OCI-LY7 (cell line): Measurements from ENCODE around the gene GNB5. TPM values are rescaled to one million over a fixed set of nuclear protein-coding genes. Genes with fewer than 3 reads are reported as not detected.
"Not testable (repeated sequence)": the region's sequence is repeated elsewhere in the genome, so short reads cannot be mapped to it uniquely, and the experiment has no call there.

Source experiments
- BruUV-seq: library from RNA; stranded (reverse); fragments of 400-500 nt; replicated peaks from 2 replicates; lab custom pipeline; 2021; lab: Mats Ljungman, UMichigan
- CTCF ChIA-PET: fragments of 300-600 bp; sonication (Branson Sonifier 250); formaldehyde crosslinking; loops from one replicate; lab custom pipeline; 2022; ENCODE audit warnings: antibody characterized with exemption; ENCODE audit not compliant: unreplicated experiment; lab: Charles Lee
- POLR2A ChIA-PET: fragments of 300-600 bp; sonication (Branson Sonifier 250); formaldehyde crosslinking; loops from one replicate; lab custom pipeline; 2022; ENCODE audit warnings: antibody characterized with exemption; lab: Charles Lee
- DNase-seq: peaks from one replicate; pipeline ENCODE4 v3.0.0-alpha.2; 2015; ENCODE audit warnings: low spot score
- H2AFZ ChIP-seq: fragments of 200-600 bp; sonication (generic), shearing (Covaris generic); 2 replicates; pipeline ENCODE4 v1.6.1; 2014; ENCODE audit warnings: mild to moderate bottlenecking, antibody characterized with exemption, low read length, moderate library complexity
- H3K27ac ChIP-seq: fragments of 200-600 bp; sonication (generic); 2 replicates; pipeline ENCODE4 v1.5.1; 2014; ENCODE audit warnings: mixed run types, low read depth, mild to moderate bottlenecking, moderate library complexity, low read length, inconsistent platforms; ENCODE audit not compliant: poor library complexity, severe bottlenecking
- H3K36me3 ChIP-seq: fragments of 200-600 bp; sonication (generic); 2 replicates; pipeline ENCODE4 v1.6.1; 2014; ENCODE audit warnings: mild to moderate bottlenecking, antibody characterized with exemption, low read length, moderate library complexity, mixed read lengths; ENCODE audit not compliant: insufficient read depth
- H3K4me1 ChIP-seq: fragments of 200-600 bp; sonication (generic); 2 replicates; pipeline ENCODE4 v1.5.1; 2014; ENCODE audit warnings: mild to moderate bottlenecking, low read length; ENCODE audit not compliant: insufficient read depth, poor library complexity, severe bottlenecking
- H3K4me2 ChIP-seq: fragments of 200-600 bp; sonication (generic); 2 replicates; pipeline ENCODE4 v1.6.1; 2014; ENCODE audit warnings: mild to moderate bottlenecking, low read length
- H3K4me3 ChIP-seq: fragments of 200-600 bp; sonication (generic); 2 replicates; pipeline ENCODE4 v1.5.1; 2014; ENCODE audit warnings: mild to moderate bottlenecking, low read depth, low read length; ENCODE audit not compliant: poor library complexity, severe bottlenecking
- H3K79me2 ChIP-seq: fragments of 200-600 bp; sonication (generic); 2 replicates; pipeline ENCODE4 v1.6.1; 2016; ENCODE audit warnings: low read depth, mild to moderate bottlenecking, low read length, moderate library complexity, mixed read lengths; ENCODE audit not compliant: insufficient read depth
- H3K9me2 ChIP-seq: fragments of 200-600 bp; sonication (generic); 2 replicates; pipeline ENCODE4 v1.6.1; 2016; ENCODE audit warnings: mild to moderate bottlenecking, low read length, mixed read lengths; ENCODE audit not compliant: insufficient read depth
- H3K9me3 ChIP-seq: fragments of 200-600 bp; sonication (generic); 2 replicates; pipeline ENCODE4 v1.6.1; 2014; ENCODE audit warnings: mild to moderate bottlenecking, mixed run types, low read length, mixed read lengths
- H4K20me1 ChIP-seq: fragments of 200-600 bp; sonication (generic); 2 replicates; pipeline ENCODE4 v1.6.1; 2014; ENCODE audit warnings: mild to moderate bottlenecking, antibody characterized with exemption, low read length, moderate library complexity, mixed read lengths; ENCODE audit not compliant: insufficient read depth
- EZH2phosphoT487 ChIP-seq: fragments of 200-600 bp; sonication (generic); IDR thresholded peaks from 2 replicates; pipeline ENCODE4 v1.6.1; 2018; ENCODE audit warnings: low read depth, borderline replicate concordance, mild to moderate bottlenecking, mixed run types, antibody characterized with exemption, low read length, moderate library complexity, mixed read lengths
- intact Hi-C: fragments of 100-400 bp; cut with micrococcal nuclease; formaldehyde crosslinking; loops from one replicate; pipeline ENCODE4 v1.10.0; 2022; ENCODE audit not compliant: unreplicated experiment
- total RNA-seq, 2 experiments: library from RNA; depleted of rRNA in 1 of 2; stranded (reverse); fragments of >200 nt in 1 of 2; shearing (Covaris generic) in 1 of 2; gene quantifications; 2 replicates each; pipeline ENCODE4 v1.2.3, GENCODE V29; 2014 to 2022
- TF ChIP-seq, protein P1 (sequence below): fragments of 200-600 bp; sonication (generic); conservative IDR thresholded peaks from 2 replicates; pipeline ENCODE4 v1.5.1; 2014; ENCODE audit warnings: mild to moderate bottlenecking, antibody characterized with exemption, low read length, moderate library complexity, mixed read lengths

Gene GNB5
- total RNA-seq, 2 experiments from 2014 or later, result 49.0 to 53.9 TPM

- no TSS peak for BruUV-seq
- peaks cover 51% of the 10 kb centered on the region for H3K79me2 ChIP-seq
Measured at GRCh38 chr15:52172869-52173268, 18.3 kb downstream of the GNB5 start.

GRCh38 chr15:52171807-52172206, 19.4 kb downstream of the GNB5 start:
- TF ChIP-seq EZH2phosphoT487, result no peak
- TF ChIP-seq, protein P1, sequence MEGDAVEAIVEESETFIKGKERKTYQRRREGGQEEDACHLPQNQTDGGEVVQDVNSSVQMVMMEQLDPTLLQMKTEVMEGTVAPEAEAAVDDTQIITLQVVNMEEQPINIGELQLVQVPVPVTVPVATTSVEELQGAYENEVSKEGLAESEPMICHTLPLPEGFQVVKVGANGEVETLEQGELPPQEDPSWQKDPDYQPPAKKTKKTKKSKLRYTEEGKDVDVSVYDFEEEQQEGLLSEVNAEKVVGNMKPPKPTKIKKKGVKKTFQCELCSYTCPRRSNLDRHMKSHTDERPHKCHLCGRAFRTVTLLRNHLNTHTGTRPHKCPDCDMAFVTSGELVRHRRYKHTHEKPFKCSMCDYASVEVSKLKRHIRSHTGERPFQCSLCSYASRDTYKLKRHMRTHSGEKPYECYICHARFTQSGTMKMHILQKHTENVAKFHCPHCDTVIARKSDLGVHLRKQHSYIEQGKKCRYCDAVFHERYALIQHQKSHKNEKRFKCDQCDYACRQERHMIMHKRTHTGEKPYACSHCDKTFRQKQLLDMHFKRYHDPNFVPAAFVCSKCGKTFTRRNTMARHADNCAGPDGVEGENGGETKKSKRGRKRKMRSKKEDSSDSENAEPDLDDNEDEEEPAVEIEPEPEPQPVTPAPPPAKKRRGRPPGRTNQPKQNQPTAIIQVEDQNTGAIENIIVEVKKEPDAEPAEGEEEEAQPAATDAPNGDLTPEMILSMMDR, result no peak
- BruUV-seq, result no TSS peak
- no peak for DNase-seq
- CTCF ChIA-PET, result interaction anchor here (0.6 to 1.6 kb wide), 2 partner anchors 14 to 191 kb away, joined by 4 read pairs; no protein-coding TSS in a partner anchor
- intact Hi-C loops, result no loop called here
- Histone ChIP-seq H2AFZ (no peak overlapping the region), H3K4me3 (no peak overlapping the region), H3K9me3 (no peaks in the 10 kb centered on the region), H3K4me1 (peaks cover 9% of the 10 kb centered on the region), H3K4me2 (no peak overlapping the region), H4K20me1 (0 out of 2 replicates have a peak, but pooled peaks cover 8% of the 10 kb centered on the region), H3K9me2 (no peaks in the 10 kb centered on the region), H3K36me3 (peaks cover 26% of the 10 kb centered on the region), H3K79me2 (peaks cover 54% of the 10 kb centered on the region), H3K27ac (no peak overlapping the region)
- POLR2A ChIA-PET, result interaction anchor here (0.5 to 1.0 kb wide), 2 partner anchors 11 to 17 kb away, joined by 3 read pairs; no protein-coding TSS in a partner anchor

More at GRCh38 chr15:52172869-52173268, 18.3 kb downstream of the GNB5 start:
- Histone ChIP-seq H3K4me2 (no peak overlapping the region), H3K9me3 (no peaks in the 10 kb centered on the region), H4K20me1 (peaks cover 9% of the 10 kb centered on the region), H3K36me3 (peaks cover 26% of the 10 kb centered on the region), H3K4me3 (no peak overlapping the region), H2AFZ (no peak overlapping the region), H3K4me1 (peaks cover 17% of the 10 kb centered on the region), H3K9me2 (no peaks in the 10 kb centered on the region), H3K27ac (no peak overlapping the region)
- DNase-seq, result no peak
- TF ChIP-seq, protein P1, result no peak
- no peak for TF ChIP-seq EZH2phosphoT487
- POLR2A ChIA-PET, result interaction anchor here (1.2 kb wide), 1 partner anchor 40 kb away, joined by 3 read pairs; no protein-coding TSS in a partner anchor
- CTCF ChIA-PET, result no interaction called here
- intact Hi-C loops, result no loop called here

GRCh38 chr15:52171386-52171785, 19.8 kb downstream of the GNB5 start:
- Histone ChIP-seq H3K9me3 (no peaks in the 10 kb centered on the region), H3K36me3 (peaks cover 23% of the 10 kb centered on the region), H2AFZ (no peak overlapping the region), H3K4me2 (no peak overlapping the region), H3K4me3 (no peak overlapping the region), H3K79me2 (peaks cover 54% of the 10 kb centered on the region), H3K9me2 (no peaks in the 10 kb centered on the region), H3K27ac (no peak overlapping the region), H3K4me1 (peaks cover 6% of the 10 kb centered on the region), H4K20me1 (0 out of 2 replicates have a peak, but pooled peaks cover 3% of the 10 kb centered on the region)
- no TSS peak for BruUV-seq
- DNase-seq, result peak; percentile 24
- CTCF ChIA-PET, result interaction anchor here (0.6 to 1.6 kb wide), 2 partner anchors 13 to 190 kb away, joined by 4 read pairs; no protein-coding TSS in a partner anchor
- POLR2A ChIA-PET, result interaction anchor here (0.5 to 1.0 kb wide), 5 partner anchors 9 to 1289 kb away, joined by 3 to 6 read pairs (median 3); no protein-coding TSS in a partner anchor
- no peak for TF ChIP-seq EZH2phosphoT487
- TF ChIP-seq, protein P1, result 0 out of 2 replicates have a peak, but pooled peaks have one; percentile 24
- intact Hi-C loops, result no loop called here

DNA sequence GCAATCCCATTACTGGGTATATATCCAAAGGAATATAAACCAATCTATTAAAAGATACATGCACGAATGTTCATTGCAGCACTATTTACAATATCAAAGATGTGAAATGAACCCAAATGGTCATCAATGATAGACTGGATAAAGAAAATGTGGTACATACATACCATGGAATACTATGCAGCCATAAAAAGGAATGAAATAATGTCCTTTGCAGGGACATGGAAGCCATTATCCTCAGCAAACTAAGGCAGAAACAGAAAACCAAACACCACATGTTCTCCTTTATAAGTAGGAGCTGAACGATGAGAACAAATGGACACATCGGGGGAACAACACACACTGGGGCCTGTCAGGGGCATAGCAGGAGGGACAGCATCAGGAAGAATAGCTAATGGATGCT, 21.0 kb downstream of the GNB5 start:
- H3K9me3 ChIP-seq, H4K20me1 ChIP-seq, DNase-seq, H3K4me3 ChIP-seq, H2AFZ ChIP-seq, BruUV-seq, intact Hi-C loops, H3K27ac ChIP-seq, H3K9me2 ChIP-seq, H3K4me2 ChIP-seq: not testable (repeated sequence)
- ChIA-PET CTCF (interaction anchor here (1.0 to 1.6 kb wide), 2 partner anchors 9 to 12 kb away, joined by 3 to 4 read pairs; no protein-coding TSS in a partner anchor), POLR2A (interaction anchor here (0.7 kb wide), 1 partner anchor 868 kb away, joined by 4 read pairs; no protein-coding TSS in a partner anchor)
- Histone ChIP-seq H3K79me2 (peaks cover 66% of the 10 kb centered on the region), H3K36me3 (peaks cover 20% of the 10 kb centered on the region), H3K4me1 (peaks cover 13% of the 10 kb centered on the region)
